Activated T-cell treated with anti-CD3 and anti-CD28 coated beads for 24 hours (primary cell): ENCODE data around the gene MAPK12.

Experiments used
- DNase-seq: peaks from one replicate; pipeline ENCODE4 v3.0.0-alpha.2; 2020; ENCODE audit warnings: low read depth

Gene MAPK12

DNA sequence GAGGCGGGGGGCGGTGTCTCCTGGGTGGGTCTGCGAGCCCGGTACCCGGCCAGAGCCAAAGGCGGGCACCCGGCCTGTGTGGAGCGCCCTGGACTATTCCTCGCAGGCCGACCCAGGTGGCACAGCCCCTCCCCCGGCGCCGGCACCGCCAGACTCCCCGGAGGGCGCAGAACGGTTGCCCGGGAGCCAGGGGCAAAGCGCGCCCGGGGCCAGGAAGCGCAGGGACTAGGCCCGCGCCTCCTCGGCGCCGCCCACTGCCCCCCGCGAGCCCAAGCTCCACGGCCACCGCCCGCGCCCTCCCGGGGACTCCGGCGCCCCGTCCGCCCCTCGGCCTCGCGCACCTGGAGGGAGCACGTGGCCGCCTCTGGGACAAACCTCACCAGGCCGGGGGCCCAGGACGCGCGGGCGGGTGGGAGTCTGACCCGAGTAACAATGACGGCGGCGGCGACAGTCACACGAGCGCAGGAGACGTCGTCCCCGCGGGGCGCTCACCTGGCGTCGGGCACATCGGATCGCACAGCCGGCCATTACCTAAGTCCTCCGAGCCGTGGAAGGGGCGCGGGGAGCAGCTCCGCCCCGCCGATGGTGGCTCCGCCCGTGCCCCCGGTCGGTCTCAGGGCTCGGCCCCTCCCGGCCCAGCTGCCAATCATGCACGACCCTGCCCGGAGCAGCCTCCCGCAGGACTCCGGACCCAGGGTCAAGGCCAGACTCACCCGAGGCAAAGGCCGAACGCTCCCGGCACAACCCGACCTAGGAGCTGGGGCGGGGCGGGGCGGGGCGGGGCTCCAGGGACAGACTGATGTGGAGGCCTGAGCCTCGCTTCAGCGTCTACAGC, 38.5 kb upstream of the MAPK12 start:
- DNase-seq: no peak

DNA sequence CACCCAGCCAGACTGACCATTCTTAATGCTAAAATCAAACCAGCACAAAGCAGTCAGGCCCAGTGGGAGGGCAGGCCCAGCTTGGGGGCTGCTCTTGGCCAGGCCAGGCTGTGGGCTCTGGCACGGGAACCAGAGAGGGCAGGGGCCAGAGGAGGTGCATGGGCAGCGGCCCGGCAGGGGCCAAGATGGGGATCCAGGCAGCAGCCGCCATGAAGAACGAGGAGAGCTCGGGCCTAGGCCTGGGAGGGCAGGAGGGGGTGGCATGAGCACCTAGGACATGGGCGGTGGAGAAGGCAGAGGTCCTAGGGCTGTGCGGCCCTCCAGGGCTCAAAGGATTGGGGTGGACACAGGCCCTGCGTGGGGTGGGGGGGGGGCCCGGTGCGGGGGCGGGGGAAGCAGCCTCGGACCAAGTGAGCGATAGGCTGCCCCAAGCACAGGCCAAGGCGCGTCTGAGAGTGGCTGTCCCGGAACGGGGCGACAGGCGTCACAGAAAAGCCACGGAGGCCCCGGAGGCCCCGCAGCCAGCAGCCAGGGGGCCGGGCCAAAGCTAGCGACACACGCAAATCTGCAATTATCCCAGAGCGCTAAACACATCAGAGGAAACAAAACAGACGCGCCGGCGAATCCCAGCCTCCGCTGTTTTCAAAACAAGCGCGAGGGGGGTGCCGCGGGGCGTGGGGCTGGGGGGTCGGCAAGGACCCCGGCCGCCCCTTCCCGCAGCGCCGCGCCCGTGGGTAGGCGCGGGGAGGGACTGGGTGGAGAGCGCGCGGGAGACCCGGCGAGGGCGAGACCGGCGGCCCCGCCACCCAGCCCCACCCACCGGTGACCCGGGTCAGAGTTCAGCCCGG, 37.7 kb upstream of the MAPK12 start:
- DNase-seq: no peak

DNA sequence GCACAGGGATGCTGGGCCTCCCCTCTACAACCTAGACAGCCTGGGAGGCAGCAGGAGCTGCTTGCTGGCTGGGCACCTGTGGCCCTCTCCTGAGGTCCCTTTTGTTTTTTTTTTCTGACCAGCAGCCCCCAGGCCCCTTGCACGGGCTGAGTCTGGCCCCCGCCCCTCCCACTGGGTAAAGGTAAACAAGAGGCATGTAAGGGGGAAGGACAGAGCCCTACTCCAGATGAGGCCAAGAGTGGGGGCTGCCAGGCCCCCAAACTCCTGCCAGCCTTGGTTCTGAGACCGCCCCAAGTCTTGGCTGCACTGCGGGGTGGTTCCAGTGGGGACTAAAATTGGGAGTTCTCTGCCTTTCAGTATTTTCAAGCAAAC, 36.8 kb upstream of the MAPK12 start:
- no peak for DNase-seq

DNA sequence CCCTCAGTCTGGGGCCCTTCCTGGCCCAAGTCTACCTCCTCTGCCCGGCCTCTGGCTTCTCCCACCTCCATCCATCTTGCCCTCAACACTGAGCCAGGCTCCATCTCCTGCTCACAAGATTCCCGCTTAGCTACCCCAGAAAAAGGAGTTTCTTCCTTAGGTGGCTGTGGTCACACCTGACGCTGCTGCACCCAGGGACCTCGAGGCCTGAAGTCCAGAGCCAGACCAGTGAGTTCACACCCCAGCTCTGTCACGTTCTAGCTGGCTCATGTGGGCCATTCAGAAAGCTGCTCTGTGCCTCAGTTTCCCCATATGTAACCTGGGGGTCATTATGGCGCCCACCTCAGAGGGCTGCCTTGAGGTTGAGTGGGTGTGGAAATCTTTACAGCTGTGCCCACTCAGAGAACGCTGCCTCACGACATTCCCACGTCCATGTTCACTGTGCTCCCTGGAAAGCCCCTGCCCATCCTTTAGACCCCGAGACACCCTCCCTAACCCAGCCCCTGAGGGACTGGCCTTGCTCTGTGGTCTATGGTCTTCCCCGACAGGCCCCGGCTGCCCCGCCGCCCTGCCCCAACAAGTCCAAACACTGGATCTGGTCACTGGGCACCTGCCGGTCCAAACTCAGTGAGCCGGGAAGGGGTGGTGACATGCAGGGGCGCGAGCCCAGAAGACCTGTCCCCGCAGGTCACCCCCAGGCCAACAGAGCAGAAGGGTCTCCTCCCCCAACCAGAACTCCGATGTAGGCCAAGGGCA, 36.2 kb upstream of the MAPK12 start:
- no peak for DNase-seq

DNA sequence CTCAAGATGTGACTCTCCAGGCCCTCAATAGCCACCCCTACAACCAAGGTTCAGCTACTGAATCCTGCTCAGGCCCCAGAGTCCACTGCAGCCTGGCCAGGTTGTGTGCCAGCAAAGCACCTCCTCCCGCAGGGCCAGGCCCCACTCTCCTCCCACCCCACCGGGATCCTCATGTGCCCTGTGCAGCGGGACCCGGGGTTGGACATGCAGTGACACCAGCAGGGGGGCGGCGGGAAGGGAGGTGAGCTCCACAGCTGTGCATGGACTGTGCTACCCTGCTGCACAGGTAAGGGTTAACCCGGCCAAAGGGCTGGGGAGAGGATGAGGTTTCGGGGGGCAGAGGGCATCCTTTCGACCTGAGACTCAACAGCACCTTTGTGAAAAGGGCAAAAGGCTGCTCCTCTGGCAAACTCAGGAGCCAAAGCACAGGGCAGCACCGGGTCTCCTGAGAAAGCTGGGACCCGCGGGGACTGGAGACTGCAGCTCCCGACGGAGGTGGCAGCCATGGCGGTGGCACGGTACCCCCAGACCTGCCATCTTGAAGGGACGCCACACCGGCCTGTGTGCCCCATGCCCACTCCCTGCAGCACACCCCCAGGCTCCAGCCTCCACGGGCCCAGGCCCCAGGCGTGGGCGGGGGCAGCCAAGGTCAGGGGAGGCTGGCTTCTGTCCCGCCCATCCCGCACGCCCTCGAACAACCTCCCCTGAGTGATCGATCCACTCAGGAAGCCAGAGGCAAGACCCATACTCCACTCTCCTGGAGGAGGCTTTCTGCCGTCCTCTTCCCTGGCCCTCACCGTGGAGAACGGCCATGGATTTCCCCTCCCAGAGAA, 35.4 kb upstream of the MAPK12 start:
- DNase-seq: no peak

DNA sequence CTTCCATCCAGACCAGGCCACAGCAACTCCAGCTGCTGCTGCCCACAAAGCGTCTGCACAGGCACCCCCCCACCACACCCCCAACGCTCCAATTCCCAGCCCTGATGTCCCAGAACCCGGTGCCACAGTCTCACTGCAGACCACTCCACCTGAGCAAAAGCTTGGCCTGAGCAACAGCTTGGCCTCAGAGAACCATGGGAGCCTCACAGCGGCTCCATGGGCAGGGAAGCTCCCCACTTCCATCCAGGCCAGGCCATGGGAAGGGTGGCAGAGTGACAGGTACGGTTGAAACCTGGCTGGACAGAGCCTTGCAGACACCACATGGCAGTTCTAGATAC, 32.8 kb upstream of the MAPK12 start:
- DNase-seq: no peak

DNA sequence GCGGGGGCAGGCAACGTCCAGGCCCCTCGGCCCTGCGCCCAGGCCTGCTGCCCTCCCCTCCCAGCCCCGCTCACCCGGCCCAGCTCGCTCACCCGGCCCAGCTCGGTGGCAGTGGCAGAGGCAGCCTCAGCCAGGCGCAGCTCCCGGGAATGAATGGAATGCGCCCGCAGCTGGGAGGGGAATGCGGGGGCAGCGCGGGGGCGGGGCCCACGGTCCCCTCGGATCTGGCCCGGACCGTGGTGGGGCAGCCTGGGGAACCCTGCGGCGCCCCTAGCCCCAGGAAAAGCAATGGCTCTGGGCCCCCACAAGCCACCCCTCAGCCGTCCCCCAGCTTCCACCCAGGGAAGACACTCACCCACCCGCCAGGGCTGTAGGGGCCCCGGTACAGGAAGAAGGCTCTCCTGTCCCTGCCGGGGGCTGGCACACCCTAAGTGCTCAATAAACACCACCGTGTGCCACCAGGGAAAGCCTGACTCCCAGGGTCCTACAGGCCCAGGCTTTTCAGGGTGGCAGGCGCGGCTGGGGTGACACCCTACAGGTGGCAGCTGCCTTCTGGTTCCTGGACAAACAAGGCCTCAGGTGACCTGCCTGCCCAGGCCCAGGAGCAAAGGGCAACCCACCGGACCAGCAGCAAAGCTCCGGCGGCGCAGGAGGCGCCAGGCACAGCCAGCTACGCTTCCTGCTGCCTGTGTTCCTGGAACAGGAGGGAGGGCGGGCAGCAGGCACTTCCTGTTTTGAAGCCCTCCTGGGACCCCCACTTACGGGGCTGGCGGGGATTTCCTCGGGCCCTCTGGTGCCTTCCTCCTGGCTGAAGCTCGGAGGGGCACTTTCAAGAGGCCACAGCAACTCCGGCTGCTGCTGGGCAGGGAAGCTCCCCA, 32.2 kb upstream of the MAPK12 start:
- no peak for DNase-seq

DNA sequence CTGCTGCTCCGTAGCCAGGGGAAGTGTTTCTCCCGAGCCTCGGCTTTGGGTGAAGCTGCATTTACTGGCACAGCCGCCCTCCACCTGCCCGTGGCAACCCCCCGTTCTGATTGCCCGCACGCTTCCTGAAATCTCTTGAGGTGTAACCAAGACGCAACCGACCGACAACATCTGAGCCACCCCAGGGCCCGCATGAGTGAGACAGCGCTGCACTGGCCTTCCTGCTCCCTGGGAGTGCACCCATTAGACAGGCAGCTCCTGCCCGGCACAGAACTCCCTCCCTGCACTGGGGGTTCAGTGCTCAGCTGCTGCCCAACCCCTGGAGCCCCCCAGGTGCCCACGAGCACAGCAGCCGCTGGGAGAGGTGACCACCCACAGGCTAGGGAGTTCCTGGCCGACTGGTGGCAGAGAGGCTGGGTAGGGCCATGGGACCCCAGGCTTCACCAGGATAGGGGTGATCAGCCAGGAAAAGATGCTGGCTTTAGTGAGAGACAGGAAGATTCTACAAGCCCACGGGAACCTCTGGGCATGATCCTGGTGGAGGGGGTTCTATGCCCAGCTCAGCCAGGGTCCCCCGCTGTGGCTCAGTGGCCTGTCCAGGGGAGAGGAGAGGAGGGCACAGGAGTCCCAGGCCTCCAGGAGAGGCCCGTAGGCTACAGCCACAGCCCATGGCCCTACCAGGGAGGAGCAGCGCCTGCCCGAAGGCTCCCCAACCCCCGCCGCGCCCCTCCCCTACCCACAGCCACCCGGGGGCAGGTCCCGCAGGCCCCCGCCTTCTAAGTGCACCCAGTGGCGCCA, 31.4 kb upstream of the MAPK12 start:
- DNase-seq: no peak

DNA sequence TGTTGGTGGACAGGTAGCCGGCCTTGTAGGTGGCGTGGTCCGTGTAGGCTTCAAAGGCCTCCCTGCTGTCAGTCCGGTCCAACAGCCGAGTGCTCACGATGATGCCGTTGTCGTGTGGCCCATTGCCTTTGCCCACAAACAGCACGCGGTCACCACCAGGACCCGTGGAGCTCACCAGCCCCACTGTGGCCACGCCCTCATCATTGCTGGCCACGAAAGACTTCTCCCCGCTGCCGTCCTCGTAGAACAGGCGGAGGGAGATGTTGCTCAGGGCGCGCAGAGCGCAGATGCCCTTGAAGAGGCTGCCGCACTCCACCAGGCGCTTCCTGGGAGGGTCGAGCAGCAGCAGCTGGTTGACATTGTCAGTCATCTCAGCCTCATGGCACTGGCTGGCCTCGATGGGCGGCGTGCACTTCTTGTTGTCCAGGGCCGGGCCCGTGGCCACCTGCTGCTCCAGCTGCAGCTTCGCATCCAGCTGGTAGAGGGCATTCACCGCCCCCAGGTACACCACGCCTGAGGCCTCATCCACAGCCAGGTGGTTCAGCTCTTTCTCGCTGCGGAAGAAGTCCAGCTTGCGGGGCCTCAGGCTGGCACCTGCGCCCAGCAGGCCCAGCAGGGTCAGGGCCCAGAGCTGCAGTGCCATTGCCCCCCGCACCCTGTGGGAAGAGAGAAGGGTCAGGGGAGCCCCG, 28.6 kb upstream of the MAPK12 start:
- no peak for DNase-seq

DNA sequence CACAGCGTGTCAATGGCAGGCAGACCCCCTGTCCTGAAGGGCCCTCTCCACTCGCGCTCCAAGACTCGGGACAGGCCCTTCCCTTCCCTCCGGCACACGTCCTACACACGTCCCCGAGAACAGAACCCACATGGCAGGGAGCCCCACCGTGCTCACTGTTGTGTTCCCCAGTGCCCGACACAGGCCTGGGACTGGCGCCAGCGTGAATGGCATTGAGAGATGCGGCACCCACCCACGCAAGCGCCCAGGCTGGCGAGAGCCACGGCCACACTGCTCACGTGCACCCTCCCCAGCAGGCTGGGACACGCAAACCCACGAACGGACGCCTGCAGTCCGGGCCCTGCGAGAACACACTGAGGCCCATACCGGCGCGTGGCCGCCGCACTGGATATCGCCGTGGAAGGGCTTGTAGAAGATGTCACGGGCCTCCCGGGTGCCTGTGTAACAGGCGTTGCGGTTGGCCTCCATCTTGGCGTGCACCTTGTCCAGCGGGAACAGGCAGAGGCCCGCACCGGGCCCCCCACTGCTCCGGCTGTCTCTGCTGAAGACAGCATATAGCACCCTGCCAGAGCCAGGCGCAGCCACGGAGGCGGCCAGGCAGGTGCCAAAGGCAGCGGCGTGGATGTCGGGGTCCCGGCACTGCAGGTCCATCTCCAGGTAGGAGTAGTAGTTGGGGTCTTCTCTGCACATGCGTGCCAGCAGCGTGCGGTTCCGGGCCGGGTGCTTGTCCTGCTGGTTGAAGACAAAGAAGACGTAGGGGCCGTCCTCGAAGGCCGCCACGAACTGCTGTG, 27.9 kb upstream of the MAPK12 start:
- no peak for DNase-seq

DNA sequence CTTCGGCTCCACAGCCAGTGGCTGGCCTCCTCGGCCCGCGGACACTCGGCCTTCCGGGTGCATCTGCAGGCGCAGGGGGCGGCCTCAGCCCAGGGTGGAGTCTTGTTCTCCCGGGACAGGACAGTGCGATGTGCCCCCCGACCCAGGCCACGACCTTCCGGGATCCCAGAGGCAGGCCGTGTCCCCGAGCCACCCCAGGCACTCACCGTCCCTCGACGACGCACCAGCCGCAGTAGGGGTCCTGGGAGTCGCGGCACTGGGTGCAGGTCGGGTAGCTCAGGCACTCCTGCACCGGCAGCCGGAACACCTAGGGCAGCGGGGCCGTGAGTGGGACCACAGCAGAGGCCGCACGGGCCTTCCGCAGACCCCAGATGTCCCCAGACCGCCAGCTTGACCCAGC, 26.2 kb upstream of the MAPK12 start:
- DNase-seq: no peak

DNA sequence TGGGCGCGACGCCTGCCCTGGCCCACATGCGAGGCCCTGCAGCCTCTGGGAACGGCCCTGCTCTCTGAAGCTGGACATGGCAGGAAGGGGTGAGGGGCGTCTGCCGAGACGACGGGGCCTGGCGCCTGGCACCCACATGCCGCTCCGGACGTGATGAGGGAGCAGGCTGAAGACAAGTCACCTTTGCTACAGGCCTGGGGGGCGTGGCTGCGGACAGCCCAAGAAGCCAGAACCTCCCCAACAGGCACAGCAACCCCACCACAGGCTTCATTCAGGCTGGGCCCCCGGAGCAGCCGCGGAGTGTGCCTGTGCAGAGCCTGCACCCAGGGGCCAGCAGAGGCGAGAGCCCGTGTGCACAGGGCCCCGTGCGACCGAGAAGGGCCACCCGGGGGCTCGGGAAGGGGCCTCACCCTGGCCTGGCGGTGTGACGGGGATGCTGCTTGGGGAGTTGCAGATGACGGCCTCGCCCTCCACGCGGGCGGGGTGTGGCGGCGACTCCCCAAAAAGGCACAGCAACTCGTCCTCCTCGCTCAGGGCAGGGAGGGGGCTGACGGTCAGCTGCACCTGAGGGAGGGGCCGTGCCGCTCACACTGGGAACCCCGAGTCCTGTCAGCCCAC, 25.3 kb upstream of the MAPK12 start:
- no peak for DNase-seq

DNA sequence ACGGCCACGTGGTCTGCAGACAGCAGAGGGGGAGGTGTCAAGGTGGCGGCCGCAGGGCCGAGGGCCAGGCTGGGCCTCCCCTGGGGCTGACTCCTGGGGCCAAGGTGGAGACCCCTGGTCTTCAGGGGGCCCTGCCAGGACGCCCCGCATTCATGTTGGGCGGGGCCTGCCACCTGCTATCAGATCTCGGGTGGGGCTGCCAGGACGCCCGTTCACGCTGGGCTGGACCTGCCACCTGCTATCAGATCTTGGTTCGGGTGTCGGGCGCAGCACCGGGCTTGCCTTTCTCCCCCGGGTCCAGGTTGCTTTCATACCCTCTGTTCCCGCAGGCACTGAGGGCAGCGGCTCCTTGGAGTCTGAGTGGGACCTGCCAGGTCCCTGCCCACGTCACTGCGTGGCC, 24.8 kb upstream of the MAPK12 start:
- DNase-seq: no peak

DNA sequence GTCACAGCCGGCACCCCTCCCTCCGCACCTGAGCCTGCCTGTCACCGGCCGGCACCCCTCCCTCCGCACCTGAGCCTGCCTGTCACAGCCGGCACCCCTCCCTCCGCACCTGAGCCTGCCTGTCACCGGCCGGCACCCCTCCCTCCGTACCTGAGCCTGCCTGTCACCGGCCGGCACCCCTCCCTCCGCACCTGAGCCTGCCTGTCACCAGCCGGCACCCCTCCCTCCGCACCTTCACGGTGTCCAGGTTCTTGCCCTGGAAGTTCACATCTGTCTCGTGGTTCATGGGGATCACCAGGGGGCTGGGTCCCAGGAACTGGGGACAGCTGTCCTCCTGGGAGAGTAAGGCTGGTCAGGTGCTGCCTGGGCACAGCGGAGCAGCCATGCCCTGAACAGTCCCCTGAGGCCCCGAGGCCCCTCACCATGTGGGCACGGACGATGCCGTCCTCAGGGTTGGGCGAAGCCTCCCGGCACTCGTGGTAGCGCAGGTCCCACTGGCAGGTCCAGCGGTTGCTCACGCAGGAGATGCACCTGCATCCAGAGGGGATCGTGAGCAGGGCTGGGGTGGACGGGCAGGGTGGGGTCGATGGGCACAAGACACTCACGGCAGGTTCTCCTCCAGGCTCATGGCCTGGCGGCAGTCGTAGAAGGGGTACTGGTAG, 24.2 kb upstream of the MAPK12 start:
- no peak for DNase-seq

DNA sequence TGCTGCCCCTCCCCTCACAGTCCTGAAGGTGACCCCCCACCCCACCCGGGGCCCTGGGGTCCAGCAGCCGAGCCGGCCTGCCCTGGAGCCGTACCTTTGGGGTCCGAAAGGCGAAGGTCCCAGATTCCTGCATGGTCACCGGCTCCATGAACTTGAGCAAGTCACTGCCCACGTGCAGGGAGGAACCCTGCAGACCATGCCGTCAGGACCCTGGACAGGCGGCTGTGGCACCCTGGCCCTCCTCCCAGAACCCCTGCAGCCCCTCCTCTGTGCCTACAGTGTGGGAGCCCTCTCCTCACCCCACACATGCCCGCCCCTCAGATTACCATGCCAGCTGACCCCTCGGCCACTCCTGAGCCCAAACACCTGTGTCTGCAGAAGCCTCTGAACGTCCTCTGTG, 23.0 kb upstream of the MAPK12 start:
- DNase-seq: no peak

DNA sequence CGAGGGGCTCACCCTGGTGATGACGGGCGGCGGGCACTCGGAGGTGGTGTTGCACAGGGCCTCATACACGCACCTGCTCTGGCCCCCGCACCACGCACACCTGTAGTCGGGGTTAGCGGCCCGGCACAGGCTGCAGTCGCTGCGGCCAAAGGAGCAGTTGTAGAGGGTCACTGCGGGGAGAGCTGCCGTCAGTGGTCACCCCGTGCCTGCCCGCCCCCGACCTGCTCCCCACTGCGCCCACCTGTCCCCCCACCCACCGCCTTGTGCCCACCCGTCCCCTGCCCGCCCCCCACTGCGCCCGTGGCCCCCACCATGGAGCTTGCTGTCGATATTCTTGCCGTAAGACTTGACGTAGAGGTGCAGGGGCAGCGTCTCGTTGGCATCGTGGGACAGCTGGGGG, 22.3 kb upstream of the MAPK12 start:
- DNase-seq: no peak

DNA sequence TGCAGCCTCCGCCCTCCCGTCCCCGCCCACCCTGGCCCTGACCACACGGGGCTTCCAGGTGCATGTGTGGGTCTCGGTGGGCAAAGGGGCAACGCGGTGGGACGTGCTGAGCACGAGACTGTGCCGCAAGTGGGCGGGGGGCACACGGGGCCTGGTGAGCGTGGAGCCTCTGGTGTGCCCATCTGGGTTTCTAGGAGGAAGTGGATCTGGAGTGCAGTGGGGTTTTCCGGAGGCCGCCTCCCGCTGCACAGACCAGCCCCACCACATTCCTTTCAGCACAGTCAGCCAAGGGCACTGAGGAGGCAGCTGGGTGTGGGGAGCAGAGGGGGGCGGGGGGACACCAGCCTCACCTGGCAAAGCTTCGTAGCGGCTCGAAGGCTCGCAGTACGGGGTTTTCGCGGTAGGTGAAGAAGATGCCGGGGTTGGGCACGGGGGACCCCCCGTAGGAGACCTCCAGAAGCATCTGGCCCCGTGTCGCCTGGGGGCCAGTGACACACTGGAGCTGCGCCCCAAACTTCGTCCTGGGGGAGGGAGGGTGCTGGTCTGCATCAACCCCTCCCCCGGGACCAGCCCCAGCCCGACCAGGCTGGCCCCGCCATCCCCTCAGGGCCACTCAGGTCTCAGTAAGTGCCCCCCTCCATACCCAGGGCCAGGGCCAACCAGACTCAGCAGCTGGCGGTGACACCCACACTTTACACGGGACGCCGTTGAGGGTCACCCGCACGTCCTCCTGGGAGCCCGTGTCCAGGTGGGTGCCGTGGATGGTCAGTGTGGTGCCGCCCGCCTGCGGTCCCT, 21.1 kb upstream of the MAPK12 start:
- DNase-seq: no peak
